B cell (primary cell): ENCODE results near the gene TSSC4. TPM values are rescaled to one million over a fixed set of nuclear protein-coding genes. Genes with fewer than 3 reads are reported as not detected.

ENCODE experiments used
- ATAC-seq: fragments of 200-7000 bp; cut with Tn5 transposase; one replicate; pipeline ENCODE4 v1.10.0; 2021; ENCODE audit warnings: low read depth, mild to moderate bottlenecking, moderate number of reproducible peaks, moderate library complexity
- CTCF ChIA-PET: fragments of 350-600 bp; sonication (Branson Sonifier 250); formaldehyde crosslinking; loops from one replicate; lab custom pipeline; 2021; ENCODE audit warnings: antibody characterized with exemption, inconsistent platforms; lab: Charles Lee
- POLR2A ChIA-PET: fragments of 350-600 bp; sonication (Branson Sonifier 250); formaldehyde crosslinking; loops from one replicate; lab custom pipeline; 2021; ENCODE audit warnings: antibody characterized with exemption; lab: Charles Lee
- DNase-seq: peaks from one replicate; pipeline ENCODE4 v3.0.0; 2013
- H2AFZ ChIP-seq: 2 replicates; pipeline ENCODE4 v1.6.1; 2012; ENCODE audit warnings: mild to moderate bottlenecking, low read depth, low read length; ENCODE audit not compliant: insufficient read depth, poor library complexity, severe bottlenecking
- H3K27ac ChIP-seq, 2 donors: 1 replicate in 1 of 2; 2 replicates in 1 of 2; pipeline ENCODE4 v1.5.1; 2012 to 2013; ENCODE audit warnings: low read length in 2 of 2, mild to moderate bottlenecking in 2 of 2, moderate library complexity in 1 of 2
- H3K27me3 ChIP-seq, 4 experiments: fragments of 200-600 bp in 1 of 4; sonication (generic) in 1 of 4; replicated peaks in 1 of 4; 1 replicate in 2 of 4; 2 replicates in 2 of 4; pipeline versions ENCODE4 v1.6.1 to v1.7.0; 2013 to 2016; ENCODE audit warnings: low read length in 3 of 4, mild to moderate bottlenecking in 2 of 4, mixed read lengths in 1 of 4, moderate library complexity in 1 of 4; ENCODE audit not compliant: insufficient read depth in 4 of 4, control insufficient read depth in 3 of 4; ENCODE audit errors: control extremely low read depth in 1 of 4
- H3K36me3 ChIP-seq, 2 experiments: replicated peaks in 1 of 2; 1 replicate in 1 of 2; 2 replicates in 1 of 2; pipeline versions ENCODE4 v1.6.1 to v1.7.1; 2013; ENCODE audit warnings: low read length in 1 of 2; ENCODE audit not compliant: insufficient read depth in 2 of 2, control insufficient read depth in 1 of 2; ENCODE audit errors: control extremely low read depth in 1 of 2, extremely low read depth in 1 of 2
- H3K4me1 ChIP-seq, 2 donors: fragments of 200-600 bp in 1 of 2; sonication (generic) in 1 of 2; 1 replicate in 1 of 2; 2 replicates in 1 of 2; pipeline versions ENCODE4 v1.5.1 to v1.6.1; 2013 to 2017; ENCODE audit warnings: low read length in 2 of 2; ENCODE audit not compliant: control insufficient read depth in 2 of 2, insufficient read depth in 2 of 2
- H3K4me2 ChIP-seq: replicated peaks from 2 replicates; pipeline ENCODE3; 2012; ENCODE audit warnings: mild to moderate bottlenecking, low read depth, low read length; ENCODE audit not compliant: poor library complexity, severe bottlenecking
- H3K4me3 ChIP-seq, 5 experiments: fragments of 200-600 bp in 1 of 5; sonication (generic) in 1 of 5; 1 replicate in 3 of 5; 2 replicates in 2 of 5; pipeline versions ENCODE4 v1.5.1 to v1.7.0; 2011 to 2016; ENCODE audit warnings: low read length in 4 of 5, mild to moderate bottlenecking in 4 of 5, low read depth in 2 of 5, control low read depth in 1 of 5, moderate library complexity in 1 of 5; ENCODE audit not compliant: insufficient read depth in 1 of 5; ENCODE audit errors: control extremely low read depth in 1 of 5, extremely low read depth in 1 of 5
- H3K79me2 ChIP-seq: fragments of 200-600 bp; sonication (generic); one replicate; pipeline ENCODE4 v1.6.0; 2016; ENCODE audit warnings: low read length; ENCODE audit not compliant: control insufficient read depth, insufficient read depth
- H3K9ac ChIP-seq: fragments of 200-600 bp; sonication (generic); 2 replicates; pipeline ENCODE4 v1.6.1; 2017; ENCODE audit warnings: mild to moderate bottlenecking, low read length, moderate library complexity
- H3K9me3 ChIP-seq, 3 donors: one replicate each; pipeline versions ENCODE4 v1.6.1 to v1.7.1; 2013; ENCODE audit warnings: low read length in 2 of 3; ENCODE audit not compliant: control insufficient read depth in 2 of 3, insufficient read depth in 1 of 3; ENCODE audit errors: control extremely low read depth in 1 of 3
- H4K20me1 ChIP-seq: 2 replicates; pipeline ENCODE4 v1.6.0; 2012; ENCODE audit warnings: mild to moderate bottlenecking, low read length; ENCODE audit not compliant: insufficient read depth, control insufficient read depth, poor library complexity, severe bottlenecking
- H3K27ac Mint-ChIP-seq: one replicate; pipeline ENCODE4 v1.8.0; 2021; ENCODE audit warnings: mixed read lengths
- H3K27me3 Mint-ChIP-seq: one replicate; pipeline ENCODE4 v1.8.0; 2021; ENCODE audit warnings: mixed read lengths
- H3K4me1 Mint-ChIP-seq: one replicate; pipeline ENCODE4 v1.8.0; 2021; ENCODE audit warnings: mixed read lengths
- H3K4me3 Mint-ChIP-seq: one replicate; pipeline ENCODE4 v1.8.0; 2021; ENCODE audit warnings: mixed read lengths
- H3K9me3 Mint-ChIP-seq: one replicate; pipeline ENCODE4 v1.8.0; 2022; ENCODE audit warnings: mixed read lengths; ENCODE audit not compliant: insufficient read depth
- EZH2 ChIP-seq: IDR thresholded peaks from 2 replicates; pipeline ENCODE4 v1.6.1; 2012; ENCODE audit warnings: borderline replicate concordance, low read depth, mild to moderate bottlenecking, moderate library complexity, low read length; ENCODE audit not compliant: insufficient read depth, poor library complexity, severe bottlenecking
- WGBS: methylation state at CpG from one replicate; pipeline ENCODE4 v1.1.5; 2013; ENCODE audit warnings: missing lambda C conversion rate; ENCODE audit not compliant: insufficient coverage; 5-methylcytosine and 5-hydroxymethylcytosine counted together
- intact Hi-C: fragments of 100-400 bp; cut with micrococcal nuclease; formaldehyde crosslinking; loops from one replicate; pipeline ENCODE4 v1.10.0; 2022
- polyA plus RNA-seq: library from polyadenylated mRNA; depleted of rRNA; stranded (reverse); fragments of >200 nt; gene quantifications from 2 replicates; pipeline ENCODE4 v1.2.3, GENCODE V29; 2012
- total RNA-seq, 2 donors: library from RNA; stranded (reverse); fragments of 120-200 nt in 1 of 2; gene quantifications; 1 replicate in 1 of 2; 2 replicates in 1 of 2; pipeline versions ENCODE4 v1.2.3 to v1.2.4, GENCODE V29; 2013 to 2022
- TF ChIP-seq, protein P1 (sequence below): fragments of 200-600 bp; IDR thresholded peaks from one replicate; pipeline ENCODE4 v1.8.0; 2022; ENCODE audit warnings: antibody characterized with exemption, mild to moderate bottlenecking

Gene TSSC4
- total and polyA plus RNA-seq, 2 donors (not counting 1 experiment from before 2014, with no cell fraction given): 49.4 to 57.5 TPM

DNA sequence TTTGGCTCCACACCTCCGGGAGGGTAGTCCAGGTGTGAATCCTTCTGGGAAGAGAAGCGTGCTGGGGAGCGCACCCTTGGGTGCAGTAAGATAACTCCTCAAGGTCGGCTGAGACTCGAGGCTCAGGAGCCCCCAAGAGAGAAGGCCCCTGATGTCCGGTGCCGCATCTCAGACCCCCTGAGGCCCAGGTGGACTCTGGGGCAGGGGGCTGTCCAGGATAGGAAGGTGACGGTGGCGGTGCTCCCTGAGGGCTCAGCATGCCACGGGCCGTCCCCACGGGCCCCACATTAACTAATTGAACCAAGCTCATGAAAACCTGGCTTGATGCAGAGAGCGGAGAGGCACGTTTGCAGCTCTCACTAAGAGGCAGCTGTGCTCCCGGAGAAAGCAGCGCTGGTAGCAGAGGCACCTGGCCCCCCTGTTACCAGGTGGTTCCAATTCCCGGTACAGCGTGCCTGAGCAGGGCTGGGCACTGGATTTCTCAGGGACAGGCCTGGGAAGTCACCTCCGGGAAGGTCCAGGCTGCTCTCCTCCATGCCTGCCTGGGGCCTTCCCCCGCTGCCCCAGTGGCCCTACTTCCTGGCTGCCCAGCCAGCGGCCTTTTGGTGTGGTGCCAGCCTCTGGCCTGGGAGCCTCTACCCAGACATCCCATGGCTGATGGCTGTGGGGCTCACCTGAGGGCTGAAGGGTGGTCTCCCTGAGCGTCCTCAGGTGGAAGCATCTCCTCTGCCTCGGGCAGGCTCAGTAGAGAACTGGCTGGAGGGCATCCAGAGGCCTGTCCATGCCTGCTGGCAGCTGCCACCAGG is 45.4 kb downstream of the TSSC4 start:
- 77% methylated on average over 23 of the region's 23 CpGs for WGBS
- Histone ChIP-seq H2AFZ (peak overlapping the region; percentile 72), H3K27ac (no peak overlapping the region), H4K20me1 (peaks cover 34% of the 10 kb centered on the region), H3K79me2 (peaks cover 49% of the 10 kb centered on the region), H3K9me3 (peaks cover 0 to 4% (median 0%) of the 10 kb centered on the region in 3 donors), H3K4me3 (peak overlapping the region; percentile 32 to 76 (median 64)), H3K27me3 (peaks cover 0 to 10% (median 0%) of the 10 kb centered on the region in 4 experiments), H3K9ac (peak overlapping the region; percentile 69), H3K36me3 (no peaks in the 10 kb centered on the region), H3K4me1 (peaks cover 33 to 47% of the 10 kb centered on the region in 2 donors), H3K4me2 (peak overlapping the region; percentile 93)
- TF ChIP-seq, protein P1, sequence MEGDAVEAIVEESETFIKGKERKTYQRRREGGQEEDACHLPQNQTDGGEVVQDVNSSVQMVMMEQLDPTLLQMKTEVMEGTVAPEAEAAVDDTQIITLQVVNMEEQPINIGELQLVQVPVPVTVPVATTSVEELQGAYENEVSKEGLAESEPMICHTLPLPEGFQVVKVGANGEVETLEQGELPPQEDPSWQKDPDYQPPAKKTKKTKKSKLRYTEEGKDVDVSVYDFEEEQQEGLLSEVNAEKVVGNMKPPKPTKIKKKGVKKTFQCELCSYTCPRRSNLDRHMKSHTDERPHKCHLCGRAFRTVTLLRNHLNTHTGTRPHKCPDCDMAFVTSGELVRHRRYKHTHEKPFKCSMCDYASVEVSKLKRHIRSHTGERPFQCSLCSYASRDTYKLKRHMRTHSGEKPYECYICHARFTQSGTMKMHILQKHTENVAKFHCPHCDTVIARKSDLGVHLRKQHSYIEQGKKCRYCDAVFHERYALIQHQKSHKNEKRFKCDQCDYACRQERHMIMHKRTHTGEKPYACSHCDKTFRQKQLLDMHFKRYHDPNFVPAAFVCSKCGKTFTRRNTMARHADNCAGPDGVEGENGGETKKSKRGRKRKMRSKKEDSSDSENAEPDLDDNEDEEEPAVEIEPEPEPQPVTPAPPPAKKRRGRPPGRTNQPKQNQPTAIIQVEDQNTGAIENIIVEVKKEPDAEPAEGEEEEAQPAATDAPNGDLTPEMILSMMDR: no peak
- no peak for TF ChIP-seq EZH2
- CTCF ChIA-PET: interaction anchor here (0.6 to 4.1 kb wide), 7 partner anchors 18 to 251 kb away, joined by 3 to 25 read pairs (median 3); no protein-coding TSS in a partner anchor
- Mint-ChIP-seq H3K9me3 (no peaks in the 10 kb centered on the region), H3K4me1 (peaks cover 31% of the 10 kb centered on the region), H3K4me3 (peak overlapping the region; percentile 93), H3K27me3 (no peaks in the 10 kb centered on the region), H3K27ac (peak overlapping the region; percentile 87)
- ATAC-seq (no peak), DNase-seq (peak; percentile 27)
- intact Hi-C loops: loop anchor here (1.0 to 2.0 kb wide), 3 partner anchors 17 to 447 kb away; no protein-coding TSS in a partner anchor
- POLR2A ChIA-PET: interaction anchor here (1.5 kb wide), 1 partner anchor 80 kb away, joined by 7 read pairs; no protein-coding TSS in a partner anchor
